Glomerular visceral epithelial cell (primary cell): ENCODE measurements around the gene GZMM.

Experiments
- DNase-seq: peaks from one replicate; pipeline ENCODE4 v3.0.0-alpha.2; 2016; ENCODE audit errors: extremely low spot score

Gene GZMM

DNA sequence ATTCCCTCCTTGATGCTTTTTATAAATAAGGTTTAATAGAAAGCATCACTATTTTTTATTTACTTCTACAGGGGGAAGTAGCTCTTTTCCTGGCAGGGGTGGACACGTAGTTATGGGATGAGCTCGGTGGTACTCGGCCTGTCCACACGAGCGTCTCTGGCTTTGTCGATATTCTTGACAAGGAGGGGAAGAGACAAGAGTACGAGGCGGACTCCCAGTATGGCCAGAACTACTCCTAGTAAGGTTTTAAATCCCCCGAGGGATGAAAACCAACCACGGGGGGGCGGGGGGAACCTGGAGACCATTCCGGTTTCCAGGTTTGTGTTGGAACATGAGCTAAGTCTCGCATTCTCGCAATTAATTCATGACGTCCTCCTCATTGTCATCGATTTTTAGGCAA is 23.0 kb downstream of the GZMM start:
- DNase-seq: no peak

DNA sequence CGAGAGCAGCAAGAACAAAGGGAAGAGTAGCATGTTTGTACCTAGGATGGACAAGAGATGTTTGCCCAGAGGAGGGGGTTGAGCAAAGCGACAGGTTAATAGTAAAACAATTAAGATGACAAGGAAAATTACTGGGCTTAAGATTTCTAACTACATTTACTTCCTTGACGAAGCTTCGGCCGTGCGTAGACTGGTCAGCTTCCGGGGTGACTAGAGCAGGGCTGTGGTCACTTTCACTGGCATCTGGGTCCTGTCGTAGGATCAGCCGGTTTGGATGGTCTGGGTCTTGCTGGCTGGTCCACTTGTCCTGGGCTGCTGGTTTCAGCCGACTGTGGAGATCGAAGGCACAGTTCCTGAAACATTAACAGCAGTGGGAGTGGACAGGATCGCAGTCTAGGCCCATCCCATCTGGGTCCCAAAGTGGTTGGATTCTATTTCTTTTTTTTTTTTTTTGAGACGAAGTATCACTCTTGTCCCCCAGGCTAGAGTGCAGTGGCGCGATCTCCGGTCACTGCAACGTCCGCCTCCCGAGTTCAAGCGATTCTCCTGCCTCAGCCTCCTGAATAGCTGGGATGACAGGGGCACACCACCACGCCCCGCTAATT is 23.5 kb downstream of the GZMM start:
- no peak for DNase-seq

DNA sequence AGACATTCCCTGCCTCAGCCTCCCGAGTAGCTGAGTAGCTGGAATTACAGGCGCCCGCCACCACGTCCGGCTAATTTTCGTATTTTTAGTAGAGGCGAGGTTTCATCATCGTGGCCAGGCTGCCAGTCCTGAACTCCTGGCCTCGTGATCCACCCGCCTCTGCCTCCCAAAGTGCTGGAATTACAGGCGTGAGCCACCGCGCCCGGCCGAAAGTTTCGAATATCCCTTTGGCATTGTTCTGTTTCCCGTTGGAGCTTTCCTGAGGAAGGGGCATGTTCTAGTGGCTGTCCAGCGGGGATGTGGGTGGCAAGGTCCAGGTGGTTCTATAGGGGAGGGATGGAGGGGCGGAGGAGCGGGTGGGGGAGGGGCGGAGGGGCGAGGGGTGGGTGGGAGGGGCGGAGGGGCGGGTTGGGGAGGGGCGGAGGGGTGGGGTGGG is 26.4 kb downstream of the GZMM start:
- no peak for DNase-seq

DNA sequence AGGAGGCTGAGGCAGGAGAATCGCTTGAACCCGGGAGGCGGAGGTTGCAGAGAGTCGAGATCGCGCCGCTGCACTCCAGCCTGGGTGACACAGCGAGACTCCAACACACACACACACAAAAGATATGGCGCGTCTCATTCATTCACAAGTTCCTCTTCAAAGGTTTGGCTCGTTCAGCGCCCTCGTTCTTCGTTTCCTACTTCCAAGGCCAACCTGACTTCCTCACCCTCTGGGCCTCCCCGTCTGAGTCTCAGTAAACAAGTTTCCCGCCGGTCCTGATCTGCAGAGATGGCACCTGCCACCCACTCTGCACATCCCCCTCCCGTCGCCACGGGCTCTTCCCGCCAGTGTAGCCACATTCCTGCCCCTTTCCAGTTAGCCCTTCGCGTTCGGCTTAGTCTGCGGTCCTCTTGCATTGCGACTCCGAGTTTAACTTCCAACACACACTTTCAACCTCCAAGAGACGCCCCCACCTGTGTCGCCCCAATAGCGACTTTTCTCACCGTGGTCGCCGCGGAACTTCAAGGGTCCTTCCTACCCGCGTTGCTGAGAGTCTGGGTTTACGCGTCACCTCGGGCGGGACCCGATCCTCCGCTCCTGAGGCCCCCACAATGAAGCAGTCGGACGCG is 27.2 kb downstream of the GZMM start:
- DNase-seq: peak; percentile 62

DNA sequence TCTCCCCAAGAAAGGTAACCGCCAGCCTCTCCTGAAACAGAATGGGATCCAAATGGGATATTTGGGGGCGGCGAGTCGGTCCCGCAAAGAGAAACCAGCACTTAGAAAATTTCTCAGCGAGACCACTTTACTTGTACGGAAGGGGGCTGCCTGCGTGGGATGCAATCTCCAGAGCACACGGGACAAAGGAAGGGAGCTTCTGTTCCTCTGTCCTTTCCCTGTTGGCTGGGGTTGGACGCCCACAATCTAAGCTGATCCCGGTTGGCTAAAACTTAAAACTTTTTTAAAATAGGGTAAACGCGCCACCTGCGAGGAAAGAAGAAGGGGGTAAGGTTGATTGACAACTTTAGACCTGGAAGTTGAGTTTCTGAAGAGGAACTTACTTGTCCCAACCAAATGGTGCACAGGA is 27.7 kb downstream of the GZMM start:
- peak; percentile 58 for DNase-seq

DNA sequence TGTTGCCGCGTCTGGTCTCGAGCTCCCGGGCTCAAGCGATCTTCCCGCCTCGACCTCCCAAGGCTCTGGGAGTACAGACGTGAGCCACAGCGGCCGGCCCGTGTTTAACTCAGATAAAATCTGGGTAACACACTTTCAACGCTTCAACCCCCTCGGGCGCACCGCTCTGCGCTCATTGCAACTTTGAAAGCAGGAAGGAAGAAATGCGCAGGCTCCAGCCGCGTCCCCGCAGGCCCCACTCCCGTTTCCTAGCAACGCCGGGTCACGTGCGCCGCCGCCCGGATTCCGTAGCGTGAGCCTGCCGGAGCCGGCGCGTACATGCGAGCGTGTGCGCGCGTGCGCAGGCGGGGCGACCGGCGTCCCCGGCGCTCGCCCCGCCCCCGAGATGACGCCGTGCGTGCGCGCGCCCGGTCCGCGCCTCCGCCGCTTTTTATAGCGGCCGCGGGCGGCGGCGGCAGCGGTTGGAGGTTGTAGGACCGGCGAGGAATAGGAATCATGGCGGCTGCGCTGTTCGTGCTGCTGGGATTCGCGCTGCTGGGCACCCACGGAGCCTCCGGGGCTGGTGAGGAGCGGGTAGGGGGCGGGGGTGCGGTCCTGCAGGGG is 28.4 kb downstream of the GZMM start, which contains the start of gene BSG:
Gene BSG, plus strand, starts transcription at position 457 of the 603 bp plus-strand sequence. Its CDS starts 39 bp downstream, at position 496.
- DNase-seq: peak; percentile 99

DNA sequence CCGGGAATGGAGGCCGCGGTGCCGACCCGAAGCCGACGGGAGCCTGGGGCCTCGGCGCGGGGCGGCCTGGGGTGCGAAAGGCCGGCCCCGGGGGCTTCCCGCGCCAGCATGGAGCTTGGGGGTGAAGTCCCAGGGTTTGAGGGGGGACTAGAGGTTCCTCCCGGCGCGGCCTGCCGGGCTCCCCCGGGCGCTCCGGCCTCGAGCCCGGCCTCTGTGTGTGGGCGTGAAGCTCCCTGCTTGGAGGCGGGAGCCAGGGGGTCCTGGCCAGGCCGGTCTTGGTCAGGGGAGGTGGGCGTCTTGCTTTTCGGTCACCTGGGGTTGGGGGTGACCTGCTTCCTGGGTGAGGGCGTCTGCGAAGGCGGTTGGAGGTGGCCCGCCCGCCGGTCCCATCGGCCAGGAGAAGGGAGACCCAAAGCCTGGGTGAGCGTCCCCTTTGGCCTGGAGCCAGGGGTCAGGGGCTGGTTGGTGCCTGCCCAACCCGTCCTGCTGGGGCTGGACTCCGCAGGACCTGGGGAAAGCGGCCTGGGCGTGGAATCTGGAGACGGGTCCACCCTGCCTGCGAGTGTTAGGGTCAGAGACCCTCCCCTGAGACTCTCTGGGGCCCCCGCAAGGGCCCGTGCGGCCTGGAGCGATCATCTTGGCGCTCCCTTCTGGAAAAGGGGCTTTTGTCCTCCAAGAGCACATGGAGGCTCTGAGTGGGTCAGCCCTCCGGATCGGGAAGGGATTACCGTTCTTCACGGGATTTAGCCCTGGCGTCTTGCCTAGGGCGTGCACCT is 29.1 kb downstream of the GZMM start:
- DNase-seq: peak; percentile 64

DNA sequence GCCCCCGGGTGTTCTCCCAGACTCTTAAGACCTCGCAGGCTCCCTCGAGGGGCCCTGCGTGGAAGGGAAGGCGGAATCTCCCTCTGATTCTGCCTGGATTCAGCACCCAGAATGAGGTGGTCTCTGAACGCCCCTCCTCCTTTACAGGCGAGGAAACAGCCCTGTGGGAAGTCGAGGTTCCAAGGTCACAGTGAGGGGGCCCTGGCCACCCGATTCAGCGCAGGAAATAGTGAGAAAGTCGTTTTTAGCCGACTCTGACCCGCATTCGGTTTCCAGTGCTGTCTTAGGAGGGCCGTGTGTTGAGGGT is 29.6 kb downstream of the GZMM start:
- DNase-seq: no peak

DNA sequence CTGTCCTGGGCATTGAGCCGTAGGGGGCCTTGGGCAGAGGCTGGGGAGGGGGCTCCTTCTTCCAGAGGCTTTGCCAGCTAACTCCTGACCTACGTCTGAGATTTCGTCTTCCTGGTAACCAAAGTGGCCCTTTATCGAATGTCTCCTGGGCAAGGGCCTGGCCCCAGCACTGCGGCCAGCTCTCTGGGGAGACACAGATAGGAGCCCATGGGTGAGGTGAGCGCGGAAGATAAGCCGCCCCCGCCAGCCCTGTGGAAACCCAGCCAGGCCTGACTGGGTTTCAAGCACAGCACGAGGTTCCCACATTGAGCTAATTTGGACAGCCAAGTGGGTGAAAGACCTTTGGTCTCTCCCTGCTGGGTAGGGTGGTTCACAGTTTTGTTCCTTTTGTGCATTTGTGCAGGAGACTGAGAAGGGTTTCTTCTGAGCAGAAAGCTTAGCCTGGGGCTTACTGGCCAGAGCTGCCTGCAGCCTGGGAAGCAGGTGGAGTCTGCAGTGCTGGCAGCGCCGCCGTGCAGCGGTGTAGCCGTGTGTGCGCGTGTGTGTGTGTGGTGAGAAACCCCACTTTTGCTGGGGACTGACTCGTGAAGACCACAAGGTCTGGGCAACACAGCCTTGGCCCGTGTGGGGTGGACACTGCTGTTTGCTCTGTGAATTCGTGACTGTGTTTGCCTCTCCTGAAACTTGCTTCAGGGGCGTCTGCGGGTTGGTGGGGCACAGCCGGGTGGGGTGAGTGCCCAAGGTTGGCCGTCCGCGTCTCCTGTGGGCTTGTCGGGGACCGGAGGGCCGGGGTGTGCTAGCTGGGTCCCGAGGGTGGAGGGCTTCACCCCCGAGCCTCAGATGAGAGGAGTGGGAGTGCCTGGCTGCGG is 31.0 kb downstream of the GZMM start:
- DNase-seq: peak; percentile 61

DNA sequence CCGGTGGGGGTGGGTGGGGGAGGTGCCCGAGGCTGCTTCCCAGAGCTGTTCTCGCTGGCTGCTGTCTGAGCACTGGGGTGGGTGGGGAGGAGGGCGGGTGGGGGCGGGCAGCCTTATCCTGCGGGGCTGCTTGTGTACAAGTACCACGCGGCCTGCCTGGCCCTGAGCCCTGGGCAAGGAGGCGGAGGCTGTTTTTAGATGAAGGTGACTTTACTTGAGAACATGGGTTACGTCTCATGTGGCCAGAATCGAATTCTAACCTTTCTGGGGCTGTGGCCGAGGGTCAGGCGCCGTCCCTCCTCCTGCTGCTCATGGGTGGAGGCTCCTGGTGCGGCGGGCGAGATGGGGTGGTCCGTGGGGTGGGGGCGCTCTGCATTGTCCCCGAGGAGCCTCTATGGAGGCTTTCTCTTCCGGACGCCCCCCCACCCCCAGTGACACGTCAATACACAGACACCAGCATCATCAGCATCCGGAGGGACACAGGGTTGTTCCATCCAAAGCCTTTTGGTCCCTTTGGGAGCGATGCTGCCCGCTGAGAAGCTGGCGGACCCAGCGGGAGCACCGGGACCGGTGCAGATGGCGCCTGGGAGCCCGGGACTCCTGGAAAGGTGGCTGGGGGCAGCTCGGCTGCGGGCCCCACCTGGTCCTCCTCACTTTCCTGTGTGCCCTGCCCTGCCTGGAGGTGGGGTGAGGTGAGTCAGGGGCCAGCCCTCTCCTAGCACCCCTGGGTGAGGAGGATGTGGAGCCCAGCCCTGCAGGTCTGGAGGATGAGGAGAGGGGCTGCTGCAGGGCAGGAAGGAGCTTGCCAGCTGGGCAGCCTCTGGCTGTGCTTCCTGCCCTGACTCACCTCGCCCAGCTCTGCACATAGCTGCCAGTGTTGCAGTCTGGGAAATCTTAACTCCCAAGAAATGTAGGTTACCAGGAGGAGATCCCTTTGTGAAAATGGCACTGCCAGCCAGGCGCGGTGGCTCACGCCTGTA is 32.0 kb downstream of the GZMM start:
- DNase-seq: peak; percentile 77

DNA sequence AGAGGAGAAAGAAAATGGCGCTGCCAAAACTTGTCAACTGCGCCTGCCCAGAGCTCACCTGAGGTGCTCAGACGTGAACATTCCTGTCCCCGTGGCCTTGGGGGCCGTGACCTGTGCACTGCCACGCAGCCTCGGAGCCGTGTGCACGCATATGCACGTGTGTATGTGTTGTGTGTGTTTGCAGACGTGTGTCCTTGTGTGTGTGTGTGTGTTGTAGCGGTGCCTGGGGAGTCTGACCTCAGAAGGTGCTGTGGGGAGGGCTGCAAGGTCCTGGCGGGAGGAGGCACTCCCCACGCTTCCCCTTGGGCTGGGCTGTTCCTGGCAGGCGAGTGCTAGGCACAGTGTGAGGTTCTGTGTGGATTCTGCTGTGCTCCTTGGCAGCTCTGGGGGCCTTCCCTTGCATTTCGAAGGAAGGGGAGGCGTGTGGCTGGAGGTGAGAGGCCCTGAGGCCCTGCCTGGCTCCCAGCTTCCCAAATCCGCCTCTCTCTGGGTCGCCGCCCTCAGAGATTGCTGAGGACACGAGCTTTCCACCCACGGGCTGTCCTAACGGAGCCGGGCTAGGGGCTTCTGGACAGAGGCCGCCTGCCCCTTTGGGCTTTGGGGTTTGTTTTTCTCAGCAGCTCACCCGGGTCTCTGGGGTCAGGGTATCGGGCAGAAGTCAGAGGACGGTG is 33.0 kb downstream of the GZMM start:
- DNase-seq: no peak

DNA sequence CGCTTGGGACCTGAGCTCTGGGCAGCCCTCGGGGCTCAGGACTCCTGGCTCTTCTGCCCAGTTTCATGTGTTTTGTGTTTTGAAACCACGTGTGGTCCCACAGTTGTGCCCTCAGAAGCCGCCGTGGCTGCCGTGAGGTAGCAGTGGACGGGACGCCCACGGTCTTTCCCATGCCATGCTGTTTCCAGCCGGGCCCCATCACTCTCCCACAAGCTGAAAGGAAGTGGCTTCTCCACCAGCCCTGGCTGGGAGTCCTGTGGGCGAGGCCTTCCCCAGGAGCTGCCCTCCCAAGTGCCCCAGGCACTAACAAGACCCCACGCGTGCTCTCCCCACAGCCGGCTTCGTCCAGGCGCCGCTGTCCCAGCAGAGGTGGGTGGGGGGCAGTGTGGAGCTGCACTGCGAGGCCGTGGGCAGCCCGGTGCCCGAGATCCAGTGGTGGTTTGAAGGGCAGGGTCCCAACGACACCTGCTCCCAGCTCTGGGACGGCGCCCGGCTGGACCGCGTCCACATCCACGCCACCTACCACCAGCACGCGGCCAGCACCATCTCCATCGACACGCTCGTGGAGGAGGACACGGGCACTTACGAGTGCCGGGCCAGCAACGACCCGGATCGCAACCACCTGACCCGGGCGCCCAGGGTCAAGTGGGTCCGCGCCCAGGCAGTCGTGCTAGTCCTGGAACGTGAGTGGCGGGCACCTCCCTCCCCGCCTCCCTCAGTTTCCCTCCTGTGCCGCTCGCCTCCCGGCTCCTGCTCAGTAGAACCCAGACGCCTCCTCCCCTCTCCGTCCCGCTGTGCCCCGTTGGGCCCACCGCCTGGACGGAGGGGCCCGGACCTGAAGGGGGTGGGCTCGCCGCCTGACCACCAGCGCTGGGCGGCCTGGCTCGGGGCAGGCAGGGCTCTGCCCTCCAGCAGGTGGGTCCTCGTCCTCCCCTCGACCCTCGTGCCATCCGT is 33.9 kb downstream of the GZMM start:
- no peak for DNase-seq

DNA sequence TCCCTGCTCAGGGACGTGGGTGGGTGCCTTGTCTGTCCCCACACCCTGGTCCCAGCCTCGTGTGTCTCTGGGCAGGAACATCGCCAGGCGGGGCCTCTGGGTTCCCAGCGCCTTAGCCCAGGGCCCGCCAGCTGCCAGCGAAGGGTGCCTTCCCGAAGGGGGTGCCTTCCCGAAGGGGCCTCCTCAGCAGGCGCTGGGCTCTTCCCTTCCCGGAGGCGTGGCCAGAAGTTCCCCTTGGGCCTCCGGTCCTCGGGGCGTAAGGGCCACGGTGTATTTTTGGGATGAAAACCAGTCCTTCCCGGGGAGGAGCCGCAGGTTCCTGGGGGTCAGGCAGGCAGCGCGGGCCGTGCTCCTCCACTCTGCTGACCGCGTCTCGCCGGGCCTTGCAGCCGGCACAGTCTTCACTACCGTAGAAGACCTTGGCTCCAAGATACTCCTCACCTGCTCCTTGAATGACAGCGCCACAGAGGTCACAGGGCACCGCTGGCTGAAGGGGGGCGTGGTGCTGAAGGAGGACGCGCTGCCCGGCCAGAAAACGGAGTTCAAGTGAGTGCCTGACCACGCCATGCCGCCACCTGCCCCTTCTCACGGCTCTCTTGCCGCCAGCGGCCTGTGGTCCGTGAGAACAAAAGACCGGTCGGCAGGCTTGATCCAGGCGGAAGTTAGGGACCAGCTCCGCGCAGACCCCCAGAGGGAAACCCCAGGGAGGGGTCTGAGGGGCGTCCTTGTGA is 35.4 kb downstream of the GZMM start:
- DNase-seq: no peak

DNA sequence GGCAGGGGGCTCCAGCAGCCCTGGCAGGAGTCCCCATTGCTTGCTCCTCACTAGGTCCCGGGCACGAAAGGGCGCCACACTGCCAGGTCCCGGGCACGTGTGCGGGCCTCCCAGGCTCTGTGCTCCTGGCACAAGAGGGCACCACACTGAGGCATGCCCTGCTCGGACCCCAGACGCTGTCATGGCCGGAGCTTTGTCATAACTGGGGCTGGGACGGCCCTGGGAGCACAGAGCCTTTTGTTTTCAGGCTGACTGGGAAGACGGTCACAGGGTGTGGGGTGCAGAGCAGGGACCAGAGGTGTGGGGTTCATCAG is 35.9 kb downstream of the GZMM start:
- no peak for DNase-seq

DNA sequence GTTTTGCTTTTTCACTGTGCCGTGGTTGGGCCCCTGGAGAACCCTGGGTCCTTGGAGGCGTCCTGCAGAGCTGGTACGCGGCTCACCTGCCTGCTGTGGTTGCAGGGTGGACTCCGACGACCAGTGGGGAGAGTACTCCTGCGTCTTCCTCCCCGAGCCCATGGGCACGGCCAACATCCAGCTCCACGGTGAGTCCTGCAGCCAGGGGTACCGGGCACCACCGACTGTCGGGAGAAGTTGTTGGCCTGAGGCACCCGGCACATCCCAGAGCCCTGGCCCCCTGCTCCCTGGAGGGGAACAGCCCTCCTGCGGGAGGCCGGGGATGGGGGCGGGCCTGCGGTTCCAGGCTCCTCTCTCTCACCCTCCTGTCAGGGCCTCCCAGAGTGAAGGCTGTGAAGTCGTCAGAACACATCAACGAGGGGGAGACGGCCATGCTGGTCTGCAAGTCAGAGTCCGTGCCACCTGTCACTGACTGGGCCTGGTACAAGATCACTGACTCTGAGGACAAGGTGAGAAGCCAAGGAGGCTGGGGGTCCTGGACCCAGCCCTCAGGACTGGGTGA is 36.5 kb downstream of the GZMM start:
- DNase-seq: no peak

DNA sequence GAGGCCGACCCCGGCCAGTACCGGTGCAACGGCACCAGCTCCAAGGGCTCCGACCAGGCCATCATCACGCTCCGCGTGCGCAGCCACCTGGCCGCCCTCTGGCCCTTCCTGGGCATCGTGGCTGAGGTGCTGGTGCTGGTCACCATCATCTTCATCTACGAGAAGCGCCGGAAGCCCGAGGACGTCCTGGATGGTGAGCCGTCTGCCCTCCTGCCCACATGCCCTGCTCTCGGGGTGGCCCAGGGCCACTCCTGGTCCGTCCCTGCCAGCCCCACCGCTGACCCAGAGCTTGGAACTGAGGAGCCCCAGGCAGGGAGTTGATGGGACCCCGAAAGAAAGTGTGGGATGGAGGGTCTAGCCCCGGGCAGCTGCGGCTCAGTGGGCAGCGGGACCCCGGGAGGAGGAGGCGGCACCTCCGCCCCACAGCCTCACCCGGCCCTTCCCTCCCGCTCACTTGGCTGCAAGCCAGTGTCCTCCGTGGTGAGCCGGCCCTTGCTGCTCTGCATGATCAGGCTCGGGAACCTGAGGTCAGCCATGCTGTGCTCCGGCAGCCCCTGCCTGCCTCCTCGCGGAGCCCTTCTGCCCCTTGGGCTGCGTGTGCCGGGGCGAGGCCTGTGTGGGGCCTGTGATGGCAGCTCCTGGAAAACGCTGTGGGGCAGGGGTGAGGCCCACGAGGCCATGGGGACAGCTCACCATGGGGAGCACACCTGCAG is 37.7 kb downstream of the GZMM start:
- peak; percentile 44 for DNase-seq

DNA sequence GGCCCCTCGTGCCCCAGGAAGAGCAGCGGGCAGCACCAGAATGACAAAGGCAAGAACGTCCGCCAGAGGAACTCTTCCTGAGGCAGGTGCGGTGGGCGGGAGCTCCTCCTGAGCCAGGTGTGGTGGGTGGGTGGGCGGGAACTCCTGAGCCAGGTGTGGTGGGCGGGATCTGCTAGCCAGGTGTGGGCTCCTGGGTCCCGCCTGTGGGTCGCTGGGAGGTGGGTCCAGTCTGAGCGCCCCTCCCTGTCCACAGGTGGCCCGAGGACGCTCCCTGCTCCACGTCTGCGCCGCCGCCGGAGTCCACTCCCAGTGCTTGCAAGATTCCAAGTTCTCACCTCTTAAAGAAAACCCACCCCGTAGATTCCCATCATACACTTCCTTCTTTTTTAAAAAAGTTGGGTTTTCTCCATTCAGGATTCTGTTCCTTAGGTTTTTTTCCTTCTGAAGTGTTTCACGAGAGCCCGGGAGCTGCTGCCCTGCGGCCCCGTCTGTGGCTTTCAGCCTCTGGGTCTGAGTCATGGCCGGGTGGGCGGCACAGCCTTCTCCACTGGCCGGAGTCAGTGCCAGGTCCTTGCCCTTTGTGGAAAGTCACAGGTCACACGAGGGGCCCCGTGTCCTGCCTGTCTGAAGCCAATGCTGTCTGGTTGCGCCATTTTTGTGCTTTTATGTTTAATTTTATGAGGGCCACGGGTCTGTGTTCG is 38.8 kb downstream of the GZMM start:
- DNase-seq: peak; percentile 70
